Ishikawa (cell line): Measurements from ENCODE around the gene ODF4.

ENCODE experiments used
- CEBPB ChIP-seq: IDR thresholded peaks from 2 replicates; pipeline ENCODE4 v1.6.1; 2012
- CREB1 ChIP-seq: IDR thresholded peaks from 2 replicates; pipeline ENCODE4 v1.6.1; 2012; ENCODE audit warnings: low read depth
- EGR1 ChIP-seq: IDR thresholded peaks from 2 replicates; pipeline ENCODE4 v1.6.1; 2012
- EP300 ChIP-seq: IDR thresholded peaks from 2 replicates; pipeline ENCODE4 v1.6.1; 2012; ENCODE audit warnings: borderline replicate concordance
- FOXM1 ChIP-seq: IDR thresholded peaks from 2 replicates; pipeline ENCODE4 v1.6.1; 2012; ENCODE audit warnings: low read depth, borderline replicate concordance
- MAX ChIP-seq: IDR thresholded peaks from 2 replicates; pipeline ENCODE4 v1.6.1; 2012
- NFIC ChIP-seq: IDR thresholded peaks from 2 replicates; pipeline ENCODE4 v1.6.1; 2012
- RAD21 ChIP-seq: IDR thresholded peaks from 2 replicates; pipeline ENCODE4 v1.6.1; 2012; ENCODE audit warnings: low read depth
- REST ChIP-seq: IDR thresholded peaks from 2 replicates; pipeline ENCODE4 v1.6.1; 2012; ENCODE audit warnings: low read depth, mild to moderate bottlenecking
- TAF1 ChIP-seq: IDR thresholded peaks from 2 replicates; pipeline ENCODE4 v1.6.1; 2012; ENCODE audit warnings: low read depth, mild to moderate bottlenecking
- TCF12 ChIP-seq: IDR thresholded peaks from 2 replicates; pipeline ENCODE4 v1.6.1; 2012; ENCODE audit warnings: low read depth
- TEAD4 ChIP-seq: IDR thresholded peaks from 2 replicates; pipeline ENCODE4 v1.6.1; 2012
- USF1 ChIP-seq: IDR thresholded peaks from 2 replicates; pipeline ENCODE4 v1.6.1; 2012
- YY1 ChIP-seq: IDR thresholded peaks from 2 replicates; pipeline ENCODE4 v1.6.1; 2012; ENCODE audit warnings: low read depth
- ZBTB7A ChIP-seq: IDR thresholded peaks from 2 replicates; pipeline ENCODE4 v1.6.1; 2012; ENCODE audit warnings: low read depth

Gene ODF4

GRCh38 chr17:8384801-8385378, 45.2 kb downstream of the ODF4 start:
- TF ChIP-seq EGR1 (no peak), TEAD4 (peak; percentile 68; the same call in 1 of the 2 replicates), MAX (peak; percentile 62), TCF12 (no peak)

- TF ChIP-seq YY1 (no peak), ZBTB7A (no peak), USF1 (no peak), TAF1 (no peak), TCF12 (no peak), FOXM1 (no peak), EP300 (no peak), NFIC (no peak), RAD21 (no peak), EGR1 (no peak), CREB1 (no peak), TEAD4 (no peak), MAX (no peak), CEBPB (no peak), REST (no peak)
These were observed 47.2 kb downstream of the ODF4 start for GRCh38 chr17:8386841-8387240.

- no peak for TF ChIP-seq TAF1
These were observed 48.4 kb downstream of the ODF4 start for GRCh38 chr17:8387914-8388651.

DNA sequence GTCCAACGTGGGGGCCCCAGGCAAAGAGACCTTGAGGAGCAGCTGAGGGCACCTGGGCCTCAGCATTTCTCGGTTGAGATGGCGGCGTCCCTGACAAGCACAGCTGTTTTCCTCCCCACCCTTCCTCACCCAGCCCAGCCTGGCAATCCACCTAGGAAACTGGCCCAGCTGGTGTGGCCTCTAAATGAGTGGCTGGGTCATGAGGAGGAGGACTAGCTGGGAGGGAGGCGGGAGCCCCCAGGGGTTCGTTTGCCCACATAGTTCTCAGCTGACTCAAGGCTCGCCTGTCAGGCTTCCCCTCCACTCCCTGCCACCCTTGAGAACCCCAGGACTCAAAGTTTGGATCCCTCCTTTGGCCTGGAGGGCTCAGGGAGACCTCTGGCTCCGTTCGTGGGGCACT, 52.1 kb downstream of the ODF4 start:
- TF ChIP-seq MAX (no peak), EP300 (no peak), CREB1 (no peak), RAD21 (no peak), REST (no peak), TCF12 (no peak), YY1 (no peak), EGR1 (no peak), CEBPB (no peak), ZBTB7A (no peak)

- 0 out of 2 replicates have a peak, but pooled peaks have one; percentile 3 for TF ChIP-seq TCF12
- no peak for TF ChIP-seq YY1
These were observed 52.6 kb downstream of the ODF4 start for GRCh38 chr17:8392274-8392673.

- no peak for TF ChIP-seq TEAD4
- no peak for TF ChIP-seq MAX
- TF ChIP-seq RAD21, result no peak
- TF ChIP-seq NFIC, result no peak
- TF ChIP-seq USF1, result no peak
- TF ChIP-seq REST, result no peak
- no peak for TF ChIP-seq EGR1
These were observed 53.2 kb downstream of the ODF4 start for GRCh38 chr17:8392674-8393469.
